VCaP (cell line): ENCODE measurements around the gene POLR2F.

ENCODE experiments used
- H3K27ac ChIP-seq: fragments of 450-650 bp; 2 replicates; pipeline ENCODE4 v1.5.1; 2017
- CTCF ChIP-seq: fragments of 450-650 bp; conservative IDR thresholded peaks from 2 replicates; pipeline ENCODE4 v1.5.1; 2017; ENCODE audit warnings: mild to moderate bottlenecking, moderate library complexity

POLR2F gene

GRCh38 chr22:37910890-37911672, 42.4 kb upstream of the POLR2F start:
- TF ChIP-seq CTCF = no peak
- H3K27ac ChIP-seq = no peak overlapping the region

GRCh38 chr22:37911697-37912096, 41.8 kb upstream of the POLR2F start:
- no peak for TF ChIP-seq CTCF

GRCh38 chr22:37912171-37912570, 41.3 kb upstream of the POLR2F start:
- TF ChIP-seq CTCF = no peak
- H3K27ac ChIP-seq = no peak overlapping the region

More at GRCh38 chr22:37911697-37912096, 41.8 kb upstream of the POLR2F start:
- H3K27ac ChIP-seq = no peak overlapping the region

- no peak for TF ChIP-seq CTCF
- no peak overlapping the region for H3K27ac ChIP-seq
These were observed 40.2 kb upstream of the POLR2F start for GRCh38 chr22:37913233-37913721.

GRCh38 chr22:37916311-37916710, 37.2 kb upstream of the POLR2F start:
- H3K27ac ChIP-seq = no peak overlapping the region
- TF ChIP-seq CTCF = no peak

- no peak for TF ChIP-seq CTCF
- H3K27ac ChIP-seq = no peak overlapping the region
These were observed 35.5 kb upstream of the POLR2F start for GRCh38 chr22:37917874-37918548.

GRCh38 chr22:37918580-37919270, 34.8 kb upstream of the POLR2F start:
- TF ChIP-seq CTCF = no peak
- no peak overlapping the region for H3K27ac ChIP-seq
